ENCODE measurements around the gene TBC1D2. TPM values are rescaled to one million over a fixed set of nuclear protein-coding genes. Genes with fewer than 3 reads are reported as not detected.

TBC1D2 gene
- total and polyA plus RNA-seq, 2 of the 4 experiments (the other 2 are of a cell fraction) = 36.9 to 62.7 TPM

GRCh38 chr9:98208635-98209034 is 46.8 kb downstream of the TBC1D2 start:
- Histone ChIP-seq H3K18ac (ENCODE audit: low read depth, low read length) (no peak overlapping the region), H3K36me3 (ENCODE audit: control insufficient read depth, insufficient read depth, low read length) (peaks cover 14% of the 10 kb centered on the region; the same call in 1 of the 2 replicates), H4K20me1 (ENCODE audit: insufficient read depth, low read length) (no peaks in the 10 kb centered on the region), H3K9me3 (ENCODE audit: control insufficient read depth, insufficient read depth, low read length) (no peaks in the 10 kb centered on the region), H2AK5ac (ENCODE audit: low read depth, low read length) (no peak overlapping the region), H2BK15ac (ENCODE audit: low read depth, low read length) (no peak overlapping the region), H2AK9ac (replicated peaks; ENCODE audit: low read depth, low read length, poor library complexity) (peak overlapping the region; percentile 47), H3K4ac (ENCODE audit: low read depth, low read length) (no peak overlapping the region), H3K27ac (ENCODE audit: insufficient read depth, low read length) (no peak overlapping the region), H3K4me3 (ENCODE audit: insufficient read depth, low read depth, low read length) (no peak overlapping the region), H3K14ac (replicated peaks; ENCODE audit: low read depth, low read length) (no peak overlapping the region), H4K91ac (ENCODE audit: insufficient read depth, low read depth, low read length) (no peak overlapping the region), H4K5ac (ENCODE audit: low read depth, low read length) (no peak overlapping the region), H3K9ac (ENCODE audit: low read depth, low read length) (no peak overlapping the region), H3K27me3 (ENCODE audit: control insufficient read depth, insufficient read depth, low read length) (no peaks in the 10 kb centered on the region), H3K9me1 (ENCODE audit: insufficient read depth, low read length) (no peaks in the 10 kb centered on the region), H3K4me2 (ENCODE audit: low read depth, low read length) (no peak overlapping the region), H2BK5ac (ENCODE audit: low read depth, low read length, poor library complexity, severe bottlenecking) (no peak overlapping the region), H2AFZ (replicated peaks; ENCODE audit: low read length, poor library complexity) (no peak overlapping the region), H3K4me1 (ENCODE audit: control insufficient read depth, insufficient read depth, low read length) (no peaks in the 10 kb centered on the region), H2BK120ac (ENCODE audit: low read depth, low read length) (no peak overlapping the region), H3K23ac (ENCODE audit: low read depth, low read length) (no peak overlapping the region), H4K8ac (ENCODE audit: low read depth in 2 of 2, low read length in 2 of 2) (no peak overlapping the region), H3K56ac (ENCODE audit: extremely low read depth, insufficient read depth, low read length) (no peak overlapping the region), H2BK20ac (ENCODE audit: low read depth, low read length) (no peak overlapping the region), H3K79me1 (ENCODE audit: low read depth in 1 of 2, low read length in 2 of 2) (peaks cover 4 to 13% of the 10 kb centered on the region in 2 experiments; a peak in 2 of 4 replicates)
- CTCF ChIA-PET = interaction anchor here (1.5 kb wide), 1 partner anchor 55 kb away, joined by 8 read pairs; no protein-coding TSS in a partner anchor
- ATAC-seq (ENCODE audit: low read depth) (no peak), DNase-seq (no peak)
- no TSS peak for BruUV-seq (replicated peaks)
- TF ChIP-seq USF2 (IDR thresholded peaks at IDR 0.05; ENCODE audit: low read depth, low read length) (no peak), POLR2A (IDR thresholded peaks at IDR 0.05; ENCODE audit: low read depth, low read length) (no peak), MAFK (IDR thresholded peaks at IDR 0.05; ENCODE audit: low read depth, low read length) (no peak), RFX5 (IDR thresholded peaks at IDR 0.05; ENCODE audit: low read depth, low read length) (no peak), CEBPB (IDR thresholded peaks at IDR 0.05; ENCODE audit: low read depth, low read length) (no peak), FOS (IDR thresholded peaks at IDR 0.05; ENCODE audit: low read depth, low read length) (no peak), MAZ (IDR thresholded peaks at IDR 0.05; ENCODE audit: borderline replicate concordance, low read depth, low read length) (no peak), BHLHE40 (IDR thresholded peaks at IDR 0.05; ENCODE audit: low read depth, low read length) (no peak), RCOR1 (IDR thresholded peaks at IDR 0.05; ENCODE audit: insufficient replicate concordance, low read length) (no peak), MXI1 (IDR thresholded peaks at IDR 0.05; ENCODE audit: borderline replicate concordance, low read depth, low read length) (no peak), CTCF (conservative IDR thresholded peaks at IDR 0.05; ENCODE audit: low read depth, low read length) (no peak), NFE2L2 (IDR thresholded peaks at IDR 0.05; ENCODE audit: low read depth, low read length) (no peak), CHD1 (IDR thresholded peaks at IDR 0.05; ENCODE audit: low read depth, low read length) (no peak), RAD21 (IDR thresholded peaks at IDR 0.05; ENCODE audit: low read length) (no peak), ELK1 (IDR thresholded peaks at IDR 0.05; ENCODE audit: borderline replicate concordance, low read depth, low read length) (no peak)
- intact Hi-C loops (cut with micrococcal nuclease) = loop anchor here (5.0 kb wide), 2 partner anchors 286 to 584 kb away; partner anchors contain the start of gene TRMO
- 97% methylated on average over 8 of the region's 20 CpGs; no CpG with 5 or more reads in 1 of the 2 experiments for WGBS, 2 experiments (ENCODE audit: extremely low coverage in 2 of 2, insufficient read length in 1 of 2)
- POLR2A ChIA-PET (ENCODE audit: unreplicated experiment) = no interaction called here
- in situ Hi-C loops (cut with MboI; ENCODE audit: low sequenced_read_pairs) = loop anchor here (5.0 kb wide), 1 partner anchor 54 kb away; no protein-coding TSS in a partner anchor
- dilution Hi-C loops (cut with HindIII; ENCODE audit: low sequenced_read_pairs, unreplicated experiment) = no loop called here

All from IMR-90 (cell line).